Cerebellar nuclear complex (tissue), 1 donor: ENCODE data around the gene ADAMTSL2.

Experiments
- DNase-seq, 2 experiments: peaks; one replicate each; lab custom pipeline; 2025; lab: John Stamatoyannopoulos, UW

ADAMTSL2 gene

DNA sequence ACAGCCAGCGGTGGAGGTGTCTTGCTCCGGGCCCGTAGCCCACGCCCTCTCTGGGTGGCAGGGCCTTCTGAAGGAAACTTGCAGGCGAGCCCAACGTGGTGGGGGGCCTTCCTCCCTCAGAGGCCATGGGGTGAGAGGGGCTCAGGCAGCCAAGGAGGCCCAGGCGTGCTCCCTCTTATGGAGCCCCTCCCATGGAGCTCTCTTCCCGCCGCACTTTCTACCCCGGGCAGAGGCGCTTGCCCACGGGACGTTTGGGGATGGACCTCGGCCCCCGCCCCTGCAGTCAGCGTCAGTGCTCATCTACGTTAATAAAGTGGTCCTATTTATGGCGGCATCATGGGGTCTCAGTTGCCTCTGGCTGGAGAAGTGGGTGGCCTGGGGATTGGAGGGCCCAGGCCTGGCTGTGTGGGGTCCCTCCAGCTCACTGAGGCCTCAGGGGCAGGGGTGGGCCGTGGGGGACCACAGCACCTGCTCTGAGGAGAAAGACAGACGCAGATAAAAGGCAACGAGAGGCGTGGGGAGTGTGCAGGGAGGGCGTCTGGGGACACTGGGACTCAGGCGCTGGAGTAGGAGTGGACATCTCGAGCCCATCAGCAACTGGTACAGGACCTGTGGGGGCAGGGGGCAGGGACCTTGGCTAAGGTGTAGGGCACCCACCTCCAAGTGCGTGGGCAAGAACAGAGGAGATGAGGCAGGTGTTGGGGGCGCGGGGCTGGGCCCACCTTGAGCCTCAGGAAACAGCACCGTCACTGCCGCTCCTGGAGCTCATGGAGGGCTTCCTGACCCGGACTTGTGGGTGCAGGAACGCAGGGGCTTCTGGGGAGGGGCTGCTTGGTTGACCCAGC is 40.9 kb downstream of the ADAMTSL2 start:
- DNase-seq = no peak

DNA sequence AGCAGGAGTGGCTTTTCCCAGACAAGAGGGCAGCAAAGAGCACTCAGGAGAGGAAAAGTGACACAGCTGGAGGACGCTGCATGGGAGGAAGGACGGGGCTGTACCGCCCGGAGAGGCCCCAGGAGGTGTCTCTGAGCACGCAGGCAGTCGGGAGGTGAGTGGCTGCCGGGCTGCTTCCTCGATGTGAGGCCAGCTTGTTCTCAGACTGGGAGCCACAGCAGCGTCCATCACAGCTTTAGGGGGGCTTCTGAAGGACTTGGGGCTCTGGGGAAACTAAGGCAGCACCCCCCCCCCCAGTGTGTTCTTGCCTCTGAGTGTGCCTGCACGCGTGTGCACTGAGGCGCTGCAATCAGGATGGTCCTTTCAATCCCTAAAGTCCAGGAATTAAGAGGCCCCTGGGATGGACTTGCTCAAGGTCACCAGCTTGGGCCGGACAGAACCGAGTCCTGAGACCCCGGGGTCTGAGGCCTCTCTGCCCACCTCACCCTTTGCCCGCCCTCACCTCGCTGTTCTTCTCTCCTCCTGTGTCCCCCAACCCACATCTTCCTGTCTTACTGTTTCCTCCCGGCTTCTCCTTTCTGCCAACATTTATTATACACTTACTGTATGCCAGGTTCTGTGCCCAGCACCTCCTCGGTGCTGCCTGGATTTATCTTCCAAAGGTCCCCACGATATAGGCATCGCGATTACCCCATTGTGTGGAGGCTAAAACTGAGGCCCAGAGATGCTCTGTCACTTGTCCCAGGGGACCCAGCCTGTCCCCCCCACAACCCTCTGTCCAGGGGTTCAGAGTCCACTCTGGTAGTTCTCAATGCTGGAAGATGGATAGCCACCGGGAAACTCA is 41.7 kb downstream of the ADAMTSL2 start:
- no peak for DNase-seq

DNA sequence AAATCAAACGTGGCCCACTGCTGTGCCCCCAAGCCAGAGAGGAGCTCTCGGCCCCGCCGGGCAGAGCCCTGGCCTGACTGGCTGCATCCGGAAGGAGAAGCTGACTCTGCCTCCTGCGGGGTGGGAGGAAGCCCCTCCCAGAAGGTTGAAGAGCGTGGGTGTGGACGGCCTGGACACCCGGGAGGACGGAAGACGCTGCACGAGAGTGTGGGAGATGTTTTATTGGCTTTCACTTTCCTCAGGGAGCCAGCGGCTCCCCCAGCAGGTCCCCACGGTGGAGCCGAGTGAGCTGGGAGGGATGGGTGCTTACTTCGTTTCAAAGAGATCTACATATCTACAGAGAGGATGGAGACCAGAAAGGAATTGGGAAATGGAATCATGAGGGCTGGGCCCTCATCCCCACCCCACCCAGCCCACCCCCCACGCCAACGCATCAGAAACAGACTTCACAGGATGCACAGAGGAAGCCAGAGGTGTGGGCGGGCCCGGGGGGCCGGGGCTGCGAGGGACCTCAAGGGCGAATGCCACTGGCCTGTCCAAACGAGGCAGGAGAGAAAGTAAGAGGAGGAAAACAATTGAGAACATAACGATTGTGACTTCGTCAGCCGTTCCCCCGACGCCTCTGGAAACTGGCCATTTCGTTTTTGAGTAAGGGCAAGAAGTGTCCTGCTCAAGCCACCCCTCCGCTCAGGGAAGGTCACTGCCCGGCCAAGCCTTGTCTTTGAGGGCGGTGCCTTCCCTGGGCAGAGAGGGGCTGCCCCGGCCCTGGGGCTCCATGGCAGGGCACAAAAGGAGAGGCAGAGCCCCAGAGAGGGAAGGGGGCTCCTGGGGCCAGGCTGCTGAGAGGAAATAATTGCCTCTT is 42.6 kb downstream of the ADAMTSL2 start:
- DNase-seq = no peak

GRCh38 chr9:133577737-133578112 is 43.2 kb downstream of the ADAMTSL2 start:
- DNase-seq = no peak

DNA sequence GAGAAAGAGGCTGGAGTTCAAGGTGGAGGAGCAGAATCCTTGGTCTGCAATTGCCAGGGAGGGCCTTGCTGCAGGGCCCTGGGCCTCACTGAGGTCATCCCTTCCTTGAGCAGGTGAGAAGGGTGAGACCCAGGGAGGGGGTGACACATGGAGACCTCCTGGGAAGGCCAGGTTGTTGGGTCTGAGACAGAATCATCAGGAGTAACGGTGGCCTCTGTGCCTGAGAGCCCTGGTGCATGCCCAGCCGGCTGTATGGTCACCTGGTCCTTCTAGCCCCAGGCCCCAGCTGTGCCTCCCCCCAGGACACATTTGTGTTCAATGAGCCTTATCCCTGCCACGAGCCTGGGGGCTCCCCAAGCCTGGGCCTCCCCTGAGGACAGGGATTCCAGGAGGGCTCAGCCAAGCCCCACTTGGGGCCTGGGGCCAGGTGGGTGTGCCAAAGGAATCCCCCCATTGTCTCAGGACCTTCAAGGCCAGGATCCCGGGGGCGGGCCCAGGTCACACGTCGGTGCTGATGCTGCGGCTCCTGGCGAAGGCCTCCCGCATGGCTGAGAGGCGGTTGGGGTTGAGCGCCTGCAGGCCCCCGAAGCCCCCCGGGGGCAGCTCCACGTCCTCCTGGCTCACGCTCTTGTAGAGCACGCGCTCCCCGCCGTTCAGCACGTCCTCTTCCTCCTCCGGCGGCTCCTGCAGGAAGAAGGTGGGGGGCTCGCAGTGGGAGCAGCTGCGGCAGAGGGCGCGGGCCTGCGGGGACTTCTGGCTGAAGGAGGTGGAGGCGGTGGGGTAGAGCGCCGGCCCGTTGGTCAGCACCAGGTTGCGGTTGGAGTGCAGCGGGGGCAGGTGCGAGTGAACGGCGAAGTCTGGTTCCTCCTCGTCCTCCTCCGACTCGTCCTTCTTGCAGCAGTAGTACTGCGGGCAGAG is 44.3 kb downstream of the ADAMTSL2 start:
- no peak for DNase-seq

- DNase-seq = no peak
These were observed 45.3 kb downstream of the ADAMTSL2 start for GRCh38 chr9:133579601-133580418.

- no peak for DNase-seq
These were observed 45.9 kb downstream of the ADAMTSL2 start for GRCh38 chr9:133580419-133580738.

DNA sequence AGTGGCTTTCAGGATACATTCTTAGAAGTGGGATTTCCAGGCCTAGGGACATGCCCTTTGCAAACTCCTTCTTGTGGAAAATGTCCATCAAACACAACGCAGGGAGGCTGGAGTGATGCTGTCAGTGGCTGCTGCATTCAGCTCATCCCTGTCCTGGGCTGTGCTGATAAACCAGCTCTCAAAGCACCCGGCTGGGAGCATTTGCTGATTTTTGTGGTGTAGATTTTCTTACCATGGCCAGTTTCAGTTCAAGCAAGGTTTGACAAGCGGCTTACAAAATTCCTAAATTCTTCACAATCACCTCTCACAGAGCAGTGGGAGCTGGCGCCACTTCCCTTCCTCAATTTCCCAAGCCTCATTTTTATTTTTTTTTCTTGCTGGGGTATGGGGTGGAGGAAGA is 46.5 kb downstream of the ADAMTSL2 start:
- DNase-seq = no peak

DNA sequence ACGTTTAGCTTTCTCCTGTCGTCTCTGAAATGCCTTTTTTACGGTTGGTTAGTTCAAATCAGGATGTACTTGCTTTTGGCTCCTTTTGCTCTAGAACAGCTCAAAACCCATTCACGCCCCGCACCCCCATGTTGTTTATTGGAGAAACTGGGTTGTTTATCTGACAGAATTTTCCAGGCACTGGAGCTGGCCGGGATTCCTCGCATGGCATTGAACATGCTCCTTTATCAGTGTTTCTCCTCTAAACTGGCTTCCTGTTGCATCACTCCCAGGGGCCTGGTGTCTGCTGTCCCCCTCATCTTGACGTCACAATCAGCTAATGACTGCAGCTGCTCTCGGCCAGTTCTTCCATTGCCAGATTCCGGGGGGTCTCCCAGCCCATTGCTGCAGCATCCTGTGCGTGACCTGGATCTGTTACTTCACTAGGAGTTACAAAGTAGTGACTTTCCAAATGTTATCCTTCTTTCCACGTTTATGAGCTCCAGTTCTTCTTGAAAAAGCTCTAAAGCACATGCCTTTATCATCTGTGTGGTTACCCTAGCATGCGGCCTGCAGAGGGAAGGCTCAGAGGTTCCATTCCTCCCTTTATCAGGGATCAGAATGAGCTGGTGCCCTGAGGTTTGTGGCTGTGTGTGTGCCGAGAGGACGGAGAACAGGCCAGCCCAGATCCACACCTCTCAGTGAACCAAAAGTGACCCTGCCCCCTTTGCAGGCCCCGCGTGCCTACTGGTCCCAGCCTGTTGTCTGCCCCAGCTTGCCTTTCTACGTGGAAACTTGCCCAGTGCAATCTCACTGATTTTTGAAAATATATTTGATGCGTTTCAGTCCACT is 47.2 kb downstream of the ADAMTSL2 start:
- DNase-seq = no peak

DNA sequence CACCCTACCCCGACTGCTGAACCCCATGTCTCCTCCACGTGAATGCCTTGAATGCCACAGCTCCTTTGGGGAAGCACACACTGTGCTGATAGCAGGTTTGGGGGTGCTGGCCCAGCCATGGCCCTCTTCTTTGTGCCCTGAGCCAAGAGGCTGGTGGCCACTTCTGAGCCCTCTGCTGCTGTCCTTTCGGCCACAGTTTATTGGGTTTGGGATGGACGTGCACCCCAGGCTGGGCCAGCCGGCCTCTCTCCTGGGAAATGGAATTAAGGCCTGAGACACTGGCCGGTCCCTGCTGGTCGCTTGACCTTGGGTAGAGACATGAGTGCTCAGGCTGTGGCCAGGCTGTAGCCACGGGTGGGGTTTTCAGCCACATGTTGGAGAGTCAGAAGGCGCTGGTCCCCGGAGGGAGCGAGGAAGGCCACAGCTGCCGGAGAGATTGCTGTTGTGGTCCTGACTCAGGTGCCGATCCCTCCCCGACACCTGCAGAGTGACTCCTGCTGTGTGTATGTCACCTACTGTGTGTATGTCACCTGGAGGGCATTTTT is 48.1 kb downstream of the ADAMTSL2 start:
- no peak for DNase-seq

DNA sequence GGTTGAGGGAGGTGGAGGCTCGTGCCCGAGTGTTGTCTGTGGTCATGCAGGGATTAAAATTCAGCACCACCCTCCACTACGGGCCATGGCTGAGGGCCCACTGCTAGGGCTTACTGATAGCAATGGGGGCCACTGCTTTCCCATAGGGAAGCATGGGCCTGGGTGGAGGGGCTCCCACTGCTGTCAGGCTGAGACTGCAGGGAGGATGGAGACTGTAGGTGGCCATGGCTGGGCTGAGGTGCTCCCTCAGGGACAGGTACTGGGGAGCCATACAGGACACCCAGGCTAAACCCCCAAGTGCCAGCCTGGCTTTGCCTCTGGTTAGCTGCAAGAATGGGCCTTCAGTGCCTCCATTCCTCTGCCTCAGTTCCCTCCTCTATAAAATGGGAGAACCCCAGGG is 48.6 kb downstream of the ADAMTSL2 start:
- DNase-seq = no peak

DNA sequence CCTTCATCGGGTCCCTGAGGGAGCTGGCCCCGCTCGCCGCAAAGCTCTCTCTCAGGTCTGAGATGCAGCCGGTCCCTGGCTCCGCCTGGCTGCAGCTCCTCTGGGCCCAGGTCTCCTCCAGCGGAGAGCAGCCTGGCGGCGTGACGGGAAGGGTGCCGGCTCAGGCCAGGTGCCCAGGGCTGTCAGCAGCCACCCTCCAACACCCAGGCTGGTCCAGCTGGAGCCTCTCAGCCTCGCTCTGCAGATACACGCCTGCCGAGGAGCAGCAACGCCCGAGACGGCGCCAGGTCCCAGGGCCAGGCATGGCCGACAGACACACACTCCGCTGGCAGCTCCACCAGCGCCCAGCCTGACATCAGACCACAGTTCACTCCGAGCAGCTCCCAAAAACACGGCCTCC is 49.1 kb downstream of the ADAMTSL2 start:
- no peak for DNase-seq

- no peak for DNase-seq
These were observed 49.7 kb downstream of the ADAMTSL2 start for GRCh38 chr9:133584167-133584558.

DNA sequence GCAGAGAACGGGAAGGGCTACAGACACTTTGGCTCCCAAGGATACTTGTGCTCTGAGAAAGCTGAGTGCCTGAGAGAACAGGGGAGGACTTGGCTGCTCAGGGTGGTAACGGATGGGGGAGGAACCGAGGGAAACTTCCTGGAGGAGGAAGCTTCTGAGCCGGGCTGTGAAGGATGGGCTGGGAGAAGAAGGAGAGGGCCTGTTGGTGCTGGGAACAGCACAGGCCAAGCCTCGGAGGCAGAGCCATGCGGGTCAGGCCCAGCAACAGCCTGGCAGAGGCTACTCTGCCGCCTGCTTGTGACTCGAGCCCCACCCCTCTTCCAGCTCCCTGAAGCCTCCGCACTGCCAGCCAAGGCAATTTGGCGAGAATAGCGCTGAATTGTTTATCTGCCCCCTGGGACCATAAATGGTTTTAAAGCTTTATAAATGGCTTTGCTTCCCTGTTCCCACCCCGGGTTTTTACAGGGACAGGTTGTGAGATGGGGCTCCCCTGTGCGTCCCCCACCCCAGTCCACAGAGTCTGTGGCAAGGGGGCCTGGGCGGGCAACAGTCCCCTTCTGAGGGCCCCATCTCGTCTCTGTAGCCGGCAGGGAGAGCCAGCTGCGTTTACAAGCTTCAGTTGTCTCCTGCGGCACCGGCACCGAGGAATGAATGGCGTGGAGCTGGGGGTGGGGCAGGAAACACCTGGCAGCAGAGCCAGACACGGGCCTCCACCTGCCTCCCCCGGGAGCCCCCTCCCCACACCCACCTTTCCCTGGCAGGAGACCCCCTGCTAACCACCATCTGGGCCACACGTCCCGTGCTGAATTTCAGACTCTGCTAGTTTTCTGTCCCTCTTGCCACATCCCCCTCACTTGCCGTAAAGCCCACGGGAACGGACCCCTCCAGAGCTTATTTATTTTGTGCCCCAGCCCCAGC is 50.3 kb downstream of the ADAMTSL2 start:
- DNase-seq = no peak

- DNase-seq = no peak
These were observed 51.2 kb downstream of the ADAMTSL2 start for GRCh38 chr9:133585481-133586351.

GRCh38 chr9:133587051-133587450 is 52.5 kb downstream of the ADAMTSL2 start:
- no peak for DNase-seq

DNA sequence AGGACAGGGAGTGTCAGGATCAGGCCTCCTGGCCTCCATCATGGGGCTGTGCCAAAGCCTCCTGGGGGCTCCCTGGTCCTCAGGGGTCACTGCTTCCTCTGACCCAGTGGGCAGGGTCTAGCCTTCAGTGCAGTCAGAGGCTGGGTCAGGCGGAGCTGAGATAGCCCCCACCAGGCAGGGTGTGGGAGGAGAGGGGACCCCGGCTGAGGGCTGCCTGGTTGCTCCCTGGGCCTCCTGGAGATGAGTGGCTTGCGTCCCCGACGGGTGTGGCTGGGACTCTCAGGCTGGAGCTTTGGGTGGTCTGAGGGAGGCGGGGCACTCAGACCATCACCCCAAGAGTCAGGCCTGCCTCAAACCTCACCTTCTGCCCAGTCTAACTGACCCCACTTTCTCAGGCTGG is 53.0 kb downstream of the ADAMTSL2 start:
- no peak for DNase-seq
